Measurements from ENCODE around the gene CELF2.

The CELF2 gene

DNA sequence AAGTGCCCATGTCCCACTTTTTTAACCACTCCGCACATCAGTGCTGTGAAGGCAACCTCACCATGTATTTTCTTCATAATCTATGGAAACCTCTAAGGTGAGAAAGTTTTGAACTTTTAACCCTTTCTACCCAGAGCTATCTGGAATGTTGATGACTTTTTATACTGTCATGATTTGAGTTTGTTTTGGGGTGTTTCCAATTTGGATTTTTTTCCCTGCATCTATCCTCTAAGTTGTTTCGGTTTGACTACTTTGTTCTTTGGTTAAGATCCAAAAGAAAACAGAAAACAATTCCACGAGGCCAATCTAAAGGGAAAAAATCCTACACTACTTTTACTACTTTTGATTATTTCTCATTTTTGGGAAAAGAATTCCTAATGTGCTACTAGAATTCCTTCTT, 314.1 kb downstream of the CELF2 start:
- H3K4me1 ChIP-seq, result no peaks in the 10 kb centered on the region
- no peak overlapping the region for H3K4me2 ChIP-seq (ENCODE audit: low read length)
- no peaks in the 10 kb centered on the region for H3K27me3 ChIP-seq (ENCODE audit: control insufficient read depth, insufficient read depth, low read length)
- no peaks in the 10 kb centered on the region for H3K79me2 ChIP-seq
- no peak overlapping the region for H3K9ac ChIP-seq
- H3K36me3 ChIP-seq (ENCODE audit: control insufficient read depth, insufficient read depth, low read length), result no peaks in the 10 kb centered on the region
- no peak overlapping the region for H3K27ac ChIP-seq
- no peak overlapping the region for H2AFZ ChIP-seq
- no peak overlapping the region for H3K4me3 ChIP-seq (ENCODE audit: low read depth, low read length)
- H3K9me3 ChIP-seq (ENCODE audit: control insufficient read depth, low read length), result no peaks in the 10 kb centered on the region
- TF ChIP-seq, protein P1, sequence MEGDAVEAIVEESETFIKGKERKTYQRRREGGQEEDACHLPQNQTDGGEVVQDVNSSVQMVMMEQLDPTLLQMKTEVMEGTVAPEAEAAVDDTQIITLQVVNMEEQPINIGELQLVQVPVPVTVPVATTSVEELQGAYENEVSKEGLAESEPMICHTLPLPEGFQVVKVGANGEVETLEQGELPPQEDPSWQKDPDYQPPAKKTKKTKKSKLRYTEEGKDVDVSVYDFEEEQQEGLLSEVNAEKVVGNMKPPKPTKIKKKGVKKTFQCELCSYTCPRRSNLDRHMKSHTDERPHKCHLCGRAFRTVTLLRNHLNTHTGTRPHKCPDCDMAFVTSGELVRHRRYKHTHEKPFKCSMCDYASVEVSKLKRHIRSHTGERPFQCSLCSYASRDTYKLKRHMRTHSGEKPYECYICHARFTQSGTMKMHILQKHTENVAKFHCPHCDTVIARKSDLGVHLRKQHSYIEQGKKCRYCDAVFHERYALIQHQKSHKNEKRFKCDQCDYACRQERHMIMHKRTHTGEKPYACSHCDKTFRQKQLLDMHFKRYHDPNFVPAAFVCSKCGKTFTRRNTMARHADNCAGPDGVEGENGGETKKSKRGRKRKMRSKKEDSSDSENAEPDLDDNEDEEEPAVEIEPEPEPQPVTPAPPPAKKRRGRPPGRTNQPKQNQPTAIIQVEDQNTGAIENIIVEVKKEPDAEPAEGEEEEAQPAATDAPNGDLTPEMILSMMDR (IDR thresholded peaks at IDR 0.05), result no peak

DNA sequence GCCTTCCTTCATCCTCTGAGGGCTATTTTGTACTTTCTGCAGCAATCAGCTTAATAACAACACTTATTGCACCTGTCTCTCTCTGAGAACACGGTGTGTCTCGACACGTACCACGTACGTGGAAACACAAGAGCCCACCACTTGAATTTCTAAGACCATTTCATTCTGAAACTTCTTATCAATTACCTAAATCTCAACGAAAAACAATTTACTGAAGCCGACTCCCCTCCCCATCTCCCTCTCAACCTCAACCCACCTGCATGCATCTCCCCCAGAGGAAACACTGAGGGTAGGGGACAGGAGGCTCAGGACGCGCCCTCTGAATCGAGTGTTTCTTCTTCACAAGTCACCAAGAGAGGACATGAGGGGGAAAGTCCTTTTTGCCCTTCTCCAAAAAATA, 315.2 kb downstream of the CELF2 start:
- Histone ChIP-seq H3K4me2 (ENCODE audit: low read length) (no peak overlapping the region), H2AFZ (no peak overlapping the region), H3K79me2 (no peaks in the 10 kb centered on the region), H3K27me3 (ENCODE audit: control insufficient read depth, insufficient read depth, low read length) (no peaks in the 10 kb centered on the region), H3K9ac (no peak overlapping the region), H3K4me3 (ENCODE audit: low read depth, low read length) (no peak overlapping the region), H3K4me1 (no peaks in the 10 kb centered on the region), H3K36me3 (ENCODE audit: control insufficient read depth, insufficient read depth, low read length) (no peaks in the 10 kb centered on the region), H3K27ac (no peak overlapping the region), H3K9me3 (ENCODE audit: control insufficient read depth, low read length) (no peaks in the 10 kb centered on the region)
- TF ChIP-seq, protein P1 (IDR thresholded peaks at IDR 0.05), result no peak

DNA sequence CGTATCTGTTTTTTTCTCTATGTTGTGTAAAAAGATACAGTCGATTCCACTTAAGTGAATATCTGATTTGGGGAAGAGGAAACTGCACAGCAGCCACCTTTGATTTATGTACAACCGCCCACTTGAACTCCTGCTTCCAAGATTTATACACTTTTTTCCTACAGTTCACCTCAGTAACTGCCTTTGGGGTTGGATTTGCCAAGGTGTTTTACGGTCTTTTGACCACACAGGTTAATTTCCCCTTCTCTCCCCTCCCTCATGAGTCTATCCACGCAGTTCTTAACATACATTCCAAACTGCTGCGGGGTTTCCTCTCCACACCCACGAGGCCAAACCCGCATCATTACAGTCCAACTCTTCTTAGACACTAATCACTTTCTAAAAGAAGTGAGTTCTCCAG, 316.8 kb downstream of the CELF2 start:
- no peaks in the 10 kb centered on the region for H3K4me1 ChIP-seq
- no peak overlapping the region for H2AFZ ChIP-seq
- TF ChIP-seq, protein P1 (IDR thresholded peaks at IDR 0.05), result no peak
- no peaks in the 10 kb centered on the region for H3K9me3 ChIP-seq (ENCODE audit: control insufficient read depth, low read length)
- H3K79me2 ChIP-seq, result no peaks in the 10 kb centered on the region
- H3K27me3 ChIP-seq (ENCODE audit: control insufficient read depth, insufficient read depth, low read length), result no peaks in the 10 kb centered on the region
- H3K4me3 ChIP-seq (ENCODE audit: low read depth, low read length), result no peak overlapping the region
- H3K27ac ChIP-seq, result no peak overlapping the region
- H3K36me3 ChIP-seq (ENCODE audit: control insufficient read depth, insufficient read depth, low read length), result no peaks in the 10 kb centered on the region
- H3K4me2 ChIP-seq (ENCODE audit: low read length), result no peak overlapping the region
- no peak overlapping the region for H3K9ac ChIP-seq

DNA sequence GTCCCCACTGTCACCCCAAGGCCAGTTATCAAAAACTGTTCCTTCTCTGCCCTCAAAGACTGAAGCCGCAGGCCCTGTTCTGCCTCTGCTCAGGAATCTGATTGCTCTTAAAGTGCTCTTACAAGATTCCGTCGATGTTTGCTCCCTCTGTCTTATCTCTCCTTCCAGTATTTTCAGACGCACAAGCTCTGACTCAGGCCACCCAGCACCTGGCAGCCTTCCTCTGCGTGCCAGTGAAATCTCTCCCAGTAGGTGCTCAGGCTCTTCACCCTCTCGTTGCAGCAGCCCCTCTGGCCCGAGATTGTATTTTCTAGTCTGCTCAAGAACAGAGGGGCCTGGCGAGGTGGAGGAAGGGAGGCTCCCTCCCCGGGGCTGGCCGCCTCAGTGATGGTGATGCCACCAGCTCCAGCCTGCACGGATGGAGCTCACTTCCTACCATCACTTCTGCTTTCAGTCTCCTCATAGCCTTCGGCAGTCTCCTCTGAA, 317.5 kb downstream of the CELF2 start:
- Histone ChIP-seq H3K4me1 (no peaks in the 10 kb centered on the region), H3K9ac (no peak overlapping the region), H3K79me2 (no peaks in the 10 kb centered on the region), H3K4me3 (ENCODE audit: low read depth, low read length) (no peak overlapping the region), H2AFZ (no peak overlapping the region), H3K27me3 (ENCODE audit: control insufficient read depth, insufficient read depth, low read length) (no peaks in the 10 kb centered on the region), H3K9me3 (ENCODE audit: control insufficient read depth, low read length) (no peaks in the 10 kb centered on the region), H3K27ac (no peak overlapping the region), H3K36me3 (ENCODE audit: control insufficient read depth, insufficient read depth, low read length) (no peaks in the 10 kb centered on the region), H3K4me2 (ENCODE audit: low read length) (no peak overlapping the region)
- TF ChIP-seq, protein P1 (IDR thresholded peaks at IDR 0.05), result no peak

DNA sequence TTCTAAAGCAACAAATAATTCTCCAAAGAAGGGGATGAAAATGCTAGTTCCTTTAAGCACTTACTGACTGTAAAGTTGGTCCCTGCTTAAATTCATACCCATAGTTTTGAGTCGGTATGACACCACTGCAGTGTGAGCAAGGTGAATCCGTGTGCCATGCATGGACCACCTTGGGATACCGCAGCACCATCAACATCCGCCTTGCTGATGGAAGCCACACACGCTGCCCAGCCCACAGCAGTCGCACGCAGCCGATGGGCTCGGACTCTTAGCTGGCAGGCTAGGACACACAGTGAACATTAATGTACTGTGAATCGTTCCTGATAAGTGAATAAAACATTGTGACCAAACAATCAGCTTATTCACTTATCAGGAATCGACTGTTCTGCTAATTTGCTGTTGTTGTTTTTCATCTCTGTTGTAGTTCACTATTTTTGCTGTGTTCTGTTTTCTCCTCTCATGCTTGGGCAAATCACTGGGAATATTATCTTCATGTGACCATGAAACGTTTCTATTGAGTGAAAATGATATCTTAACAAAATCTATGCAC, 318.3 kb downstream of the CELF2 start:
- Histone ChIP-seq H2AFZ (no peak overlapping the region), H3K9me3 (ENCODE audit: control insufficient read depth, low read length) (no peaks in the 10 kb centered on the region), H3K79me2 (no peaks in the 10 kb centered on the region), H3K4me1 (no peaks in the 10 kb centered on the region), H3K36me3 (ENCODE audit: control insufficient read depth, insufficient read depth, low read length) (no peaks in the 10 kb centered on the region), H3K9ac (no peak overlapping the region), H3K27ac (no peak overlapping the region), H3K4me2 (ENCODE audit: low read length) (no peak overlapping the region), H3K27me3 (ENCODE audit: control insufficient read depth, insufficient read depth, low read length) (no peaks in the 10 kb centered on the region), H3K4me3 (ENCODE audit: low read depth, low read length) (no peak overlapping the region)
- TF ChIP-seq, protein P1 (IDR thresholded peaks at IDR 0.05), result no peak

All from parathyroid adenoma (tissue), 2 donors.